ENCODE measurements around the gene PTPRN2. TPM values are rescaled to one million over a fixed set of nuclear protein-coding genes. Genes with fewer than 3 reads are reported as not detected.

The PTPRN2 gene
- total and polyA plus RNA-seq, 2 of the 8 experiments (the other 6 are each of a cell fraction or from before 2014, with no cell fraction given), result 2.6 to 4.5 TPM

- Histone ChIP-seq H2BK120ac (replicated peaks; ENCODE audit: low read depth, low read length) (no peak overlapping the region), H3K9ac (replicated peaks in 1 of 4; ENCODE audit: extremely low read depth in 1 of 4, low read depth in 3 of 4, low read length in 3 of 4) (no peak overlapping the region), H4K20me1 (replicated peaks in 1 of 2; ENCODE audit: control insufficient read depth in 1 of 2, insufficient read depth in 2 of 2, low read length in 2 of 2) (no peaks in the 10 kb centered on the region), H3K79me2 (ENCODE audit: control insufficient read depth in 1 of 2, insufficient read depth in 2 of 2, low read length in 2 of 2) (no peaks in the 10 kb centered on the region), H3K36me3 (ENCODE audit: control insufficient read depth in 2 of 4, insufficient read depth in 4 of 4, low read length in 3 of 4) (no peaks in the 10 kb centered on the region), H3K27me3 (replicated peaks in 1 of 4; ENCODE audit: control insufficient read depth in 3 of 4, extremely low read depth in 1 of 4, insufficient read depth in 3 of 4, low read length in 3 of 4) (peaks cover 0 to 2% (median under 1%) of the 10 kb centered on the region in 4 experiments; a peak in 2 of 7 replicates), H3K14ac (ENCODE audit: insufficient read length) (no peak overlapping the region), H3K4ac (replicated peaks; ENCODE audit: insufficient read length, low read depth, low read length) (no peak overlapping the region), H3K9me3 (ENCODE audit: insufficient read depth in 2 of 2, low read depth in 1 of 2, low read length in 1 of 2) (peaks cover 0 to 5% of the 10 kb centered on the region in 2 experiments; a peak in 1 of 4 replicates), H4K91ac (replicated peaks; ENCODE audit: insufficient read length, low read length) (no peak overlapping the region), H3K18ac (ENCODE audit: extremely low read depth, low read length) (no peak overlapping the region), H3K23me2 (ENCODE audit: low read depth, low read length) (no peaks in the 10 kb centered on the region), H2BK15ac (ENCODE audit: low read length) (no peak overlapping the region), H3K56ac (replicated peaks; ENCODE audit: insufficient read length, low read depth, low read length) (no peak overlapping the region), H2BK12ac (ENCODE audit: low read depth, low read length) (no peak overlapping the region), H3K27ac (ENCODE audit: low read depth, low read length) (no peak overlapping the region), H3K4me2 (ENCODE audit: insufficient read depth in 1 of 2, low read depth in 2 of 2, low read length in 2 of 2) (no peak overlapping the region), H3K4me3 (ENCODE audit: extremely low read depth in 1 of 4, insufficient read depth in 2 of 4, low read depth in 3 of 4, low read length in 4 of 4) (no peak overlapping the region), H3K4me1 (replicated peaks in 1 of 4; ENCODE audit: control insufficient read depth in 3 of 4, insufficient read depth in 4 of 4, low read length in 3 of 4) (no peaks in the 10 kb centered on the region; a peak in 1 of 7 replicates), H3K79me1 (ENCODE audit: low read depth, low read length) (no peaks in the 10 kb centered on the region), H2BK20ac (ENCODE audit: low read length) (no peak overlapping the region), H3K23ac (ENCODE audit: insufficient read length) (no peak overlapping the region), H4K8ac (ENCODE audit: extremely low read depth, insufficient read depth, low read length) (no peak overlapping the region), H2BK5ac (ENCODE audit: low read depth, low read length) (no peak overlapping the region), H2AFZ (ENCODE audit: low read length) (no peak overlapping the region), H4K5ac (ENCODE audit: insufficient read length, low read depth, low read length) (no peak overlapping the region), H2AK5ac (ENCODE audit: low read depth, low read length) (no peak overlapping the region)
- DNase-seq (ENCODE audit: low read depth in 1 of 2, low spot score in 2 of 2) (no peak), FAIRE-seq (no peak)
- POLR2A ChIA-PET (ENCODE audit: partially characterized antibody), result no interaction called here
- WGBS, 2 experiments (ENCODE audit: extremely low coverage in 1 of 2, insufficient coverage in 1 of 2, insufficient read length in 1 of 2, insufficient replicate concordance in 2 of 2, low coverage in 1 of 2, low lambda C conversion rate in 2 of 2, missing lambda C conversion rate in 1 of 2), result 91% methylated on average over 18 of the region's 25 CpGs; no CpG with 5 or more reads in 1 of the 2 experiments
- CTCF ChIA-PET (ENCODE audit: partially characterized antibody), result interaction anchor here (1.7 kb wide), 1 partner anchor 241 kb away, joined by 5 read pairs; no protein-coding TSS in a partner anchor
- TF ChIP-seq RAD21 (IDR thresholded peaks at IDR 0.05 in 1 of 2, conservative IDR thresholded peaks at IDR 0.05 in 1 of 2; ENCODE audit: low read depth in 2 of 2, low read length in 2 of 2) (peak in 1 of 2 experiments; percentile 9; a peak in 1 of 4 replicates), TBP (IDR thresholded peaks at IDR 0.05; ENCODE audit: low read depth, low read length) (no peak), CHD2 (IDR thresholded peaks at IDR 0.05; ENCODE audit: low read length) (no peak), JUND (IDR thresholded peaks at IDR 0.05; ENCODE audit: low read length) (no peak), NANOG (IDR thresholded peaks at IDR 0.05; ENCODE audit: insufficient read depth, low read depth, low read length, poor library complexity, severe bottlenecking) (no peak), KDM4A (IDR thresholded peaks at IDR 0.05; ENCODE audit: low read depth, low read length, severe bottlenecking) (no peak), SP2 (IDR thresholded peaks at IDR 0.05; ENCODE audit: low read length) (no peak)
These were observed 872.3 kb downstream of the PTPRN2 start for GRCh38 chr7:157715071-157715937.

All from H1 (cell line).